ENCODE data around the gene CPNE1.

The CPNE1 gene

DNA sequence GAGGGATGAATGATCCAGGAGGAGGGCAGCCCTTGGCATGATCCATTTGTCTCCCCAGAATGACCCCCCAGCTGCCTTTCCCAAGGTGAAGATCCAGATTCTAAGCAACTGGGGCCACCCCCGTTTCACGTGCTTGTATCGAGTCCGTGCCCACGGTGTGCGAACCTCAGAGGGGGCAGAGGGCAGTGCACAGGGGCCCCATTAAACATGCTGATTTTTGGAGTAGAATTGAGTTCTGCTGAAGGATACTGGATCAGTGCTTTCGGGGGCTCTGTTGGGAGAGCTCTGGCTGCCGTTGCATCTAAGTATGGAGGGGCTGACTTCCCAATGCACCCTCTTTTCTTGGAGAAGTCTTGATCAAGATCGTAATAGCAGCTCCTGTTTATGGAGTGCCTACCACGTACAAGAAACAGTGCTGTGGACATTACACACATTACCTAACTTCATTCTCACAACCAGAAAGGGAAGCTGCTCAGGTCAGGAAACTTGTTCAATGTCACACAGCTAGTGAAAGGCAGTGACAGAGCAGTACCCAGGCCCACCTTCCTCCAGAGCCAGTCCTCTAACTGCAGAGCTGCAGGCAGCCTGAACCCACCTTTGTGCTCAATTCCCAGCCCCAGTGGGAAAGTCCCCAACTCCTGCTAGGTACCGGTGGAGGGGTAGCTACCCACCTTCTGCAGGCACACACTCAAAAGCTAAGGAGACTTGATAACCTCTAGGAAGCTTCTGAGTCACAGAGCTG is 43.7 kb downstream of the CPNE1 start:
- no peak for DNase-seq (ENCODE audit: low read depth)

DNA sequence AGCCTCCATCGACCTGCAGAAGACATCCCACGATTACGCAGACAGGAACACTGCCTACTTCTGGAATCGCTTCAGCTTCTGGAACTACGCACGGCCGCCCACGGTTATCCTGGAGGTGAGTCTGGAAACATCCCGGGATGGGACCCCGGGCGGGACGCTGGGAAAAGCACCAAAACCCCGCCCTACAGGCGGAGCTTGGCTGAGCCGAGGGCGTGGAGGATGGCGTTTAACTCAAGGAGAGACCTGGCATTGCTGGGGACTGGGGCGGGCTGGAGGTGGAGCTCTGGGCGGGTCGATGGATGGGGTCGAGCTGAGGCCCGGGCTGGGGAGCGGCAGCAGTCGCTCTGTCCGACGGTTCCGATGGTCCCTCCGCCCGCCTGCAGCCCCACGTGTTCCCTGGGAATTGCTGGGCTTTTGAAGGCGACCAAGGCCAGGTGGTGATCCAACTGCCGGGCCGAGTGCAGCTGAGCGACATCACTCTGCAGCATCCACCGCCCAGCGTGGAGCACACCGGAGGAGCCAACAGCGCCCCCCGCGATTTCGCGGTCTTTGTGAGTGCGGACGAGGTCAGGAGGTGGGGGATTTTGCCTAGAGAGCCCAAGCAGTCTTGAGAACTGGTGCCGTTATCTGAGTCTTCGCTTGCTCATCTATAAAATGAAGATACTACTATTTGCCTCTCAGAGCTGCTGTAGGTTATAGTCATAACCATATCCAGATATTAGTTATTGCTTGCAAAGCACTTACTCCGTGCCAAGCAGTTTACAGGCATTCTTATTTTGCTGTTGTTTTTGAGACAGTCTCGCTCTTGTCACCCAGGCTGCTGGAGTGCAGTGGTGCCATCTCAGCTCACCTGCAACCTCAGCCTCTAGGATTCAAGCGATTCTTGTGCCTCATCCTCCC is 45.3 kb downstream of the CPNE1 start:
- DNase-seq (ENCODE audit: low read depth) = peak; percentile 76

GRCh38 chr20:35618263-35619131 is 46.2 kb downstream of the CPNE1 start:
- no peak for DNase-seq (ENCODE audit: low read depth)

GRCh38 chr20:35617397-35618262 is 47.1 kb downstream of the CPNE1 start:
- peak; percentile 27 for DNase-seq (ENCODE audit: low read depth)

DNA sequence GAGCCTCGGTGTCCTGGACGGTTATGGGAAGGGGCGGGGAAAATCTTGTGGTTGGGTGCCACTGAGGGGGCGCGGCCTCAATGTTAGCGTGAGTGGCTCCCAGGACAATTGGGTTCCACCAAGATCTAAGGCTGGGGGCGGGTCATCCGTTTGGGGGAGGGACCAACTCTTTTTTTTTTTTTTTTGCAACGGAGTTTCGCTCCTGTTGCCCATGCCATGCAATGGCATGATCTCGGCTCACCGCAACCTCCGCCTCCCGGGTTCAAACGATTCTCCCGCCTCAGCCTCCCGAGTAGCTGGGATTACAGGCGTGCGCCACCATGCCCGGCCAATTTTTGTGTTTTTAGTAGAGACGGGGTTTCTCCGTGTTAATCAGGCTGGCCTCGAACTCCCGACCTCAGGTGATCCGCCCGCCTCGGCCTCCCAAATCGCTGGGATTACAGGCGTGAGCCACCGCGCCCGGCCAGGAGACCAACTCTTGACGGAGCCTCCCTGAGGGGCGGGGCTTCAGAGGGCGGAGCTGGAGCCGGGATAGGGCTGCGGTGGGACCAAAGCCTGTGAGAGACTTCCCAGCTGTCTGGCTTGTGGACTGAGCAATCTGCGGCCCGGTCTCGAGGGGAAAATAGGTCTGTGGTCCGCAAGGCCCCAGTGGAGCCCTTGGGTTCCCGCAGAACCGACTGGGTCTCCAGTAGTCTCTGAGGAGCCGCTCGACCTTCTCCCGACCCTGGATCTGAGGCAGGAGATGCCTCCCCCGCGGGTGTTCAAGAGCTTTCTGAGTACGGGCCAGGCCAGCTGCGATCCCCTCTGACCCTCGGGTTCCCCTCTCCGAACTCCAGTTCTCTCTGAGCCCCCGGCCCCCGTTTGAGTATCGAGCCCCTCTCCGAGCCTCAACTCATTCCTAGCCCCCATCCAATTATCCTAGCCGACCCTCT is 48.0 kb downstream of the CPNE1 start:
- DNase-seq (ENCODE audit: low read depth) = peak; percentile 99

- peak; percentile 68 for DNase-seq (ENCODE audit: low read depth)
Measured at GRCh38 chr20:35615667-35616464, 48.8 kb downstream of the CPNE1 start, which contains the start of gene SPAG4. TSS of gene SPAG4 (plus strand) at chr20:35615829. CDS start at chr20:35616004, 175 bp downstream.

GRCh38 chr20:35611482-35611881 is 53.2 kb downstream of the CPNE1 start:
- DNase-seq (ENCODE audit: low read depth) = no peak

- DNase-seq (ENCODE audit: low read depth) = no peak
Measured at GRCh38 chr20:35610833-35611427, 53.8 kb downstream of the CPNE1 start.

GRCh38 chr20:35607003-35607735 is 57.5 kb downstream of the CPNE1 start:
- no peak for DNase-seq (ENCODE audit: low read depth)

DNA sequence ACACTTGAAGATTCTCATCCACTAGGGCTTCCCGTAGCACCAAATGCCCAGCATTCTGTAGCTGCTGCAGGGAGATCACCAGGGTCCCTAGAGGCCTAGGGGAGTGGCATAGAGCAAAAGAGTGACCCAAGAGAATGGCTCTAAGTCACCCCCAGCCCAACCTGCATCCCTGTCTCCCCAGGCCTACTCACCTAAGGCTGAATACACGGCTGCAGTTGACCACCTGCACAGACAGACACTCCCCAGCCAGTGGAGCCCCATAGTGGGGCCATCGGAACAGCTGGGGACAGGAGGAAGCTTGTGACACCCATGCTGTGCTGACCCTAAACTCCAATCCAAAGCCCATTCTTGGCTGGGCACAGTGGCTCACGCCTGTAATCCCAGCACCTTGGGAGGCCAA is 58.6 kb downstream of the CPNE1 start:
- no peak for DNase-seq (ENCODE audit: low read depth)

GRCh38 chr20:35604449-35604747 is 60.3 kb downstream of the CPNE1 start:
- no peak for DNase-seq (ENCODE audit: low read depth)

DNA sequence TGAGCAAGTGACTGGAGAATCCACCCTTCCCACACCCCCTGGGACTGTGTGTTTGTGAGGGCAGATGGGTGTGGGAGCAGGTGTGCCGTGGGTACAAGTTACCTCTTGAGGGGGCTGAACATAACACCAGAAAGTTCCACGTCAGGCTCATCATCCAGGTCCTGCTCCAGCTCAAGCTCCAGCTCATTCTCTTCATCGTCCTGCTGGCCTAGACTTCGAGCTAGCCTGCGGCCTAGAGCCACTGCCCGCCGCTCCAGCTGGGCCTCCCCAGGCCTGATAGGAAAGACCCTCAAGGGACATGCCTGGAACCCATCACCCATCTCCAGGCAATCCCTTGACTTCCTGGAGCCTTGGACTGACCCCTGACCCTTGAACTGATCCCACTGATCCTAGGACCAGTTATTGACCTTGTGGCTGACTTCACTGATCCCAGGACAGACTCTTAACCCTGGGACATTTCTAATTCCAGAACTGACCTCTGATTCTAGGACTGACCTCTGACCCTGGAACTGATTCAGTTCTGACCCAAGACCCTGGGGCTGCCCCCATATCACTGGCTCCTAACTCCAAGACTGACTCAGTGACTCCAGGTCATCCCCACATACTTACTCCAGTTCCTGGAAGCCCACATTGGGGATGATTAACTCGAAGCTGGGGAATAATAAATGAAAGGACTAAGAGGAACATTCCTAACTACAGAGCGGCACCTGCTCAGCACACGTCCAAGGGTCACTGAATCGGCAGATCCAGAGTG is 60.8 kb downstream of the CPNE1 start:
- DNase-seq (ENCODE audit: low read depth) = no peak

DNA sequence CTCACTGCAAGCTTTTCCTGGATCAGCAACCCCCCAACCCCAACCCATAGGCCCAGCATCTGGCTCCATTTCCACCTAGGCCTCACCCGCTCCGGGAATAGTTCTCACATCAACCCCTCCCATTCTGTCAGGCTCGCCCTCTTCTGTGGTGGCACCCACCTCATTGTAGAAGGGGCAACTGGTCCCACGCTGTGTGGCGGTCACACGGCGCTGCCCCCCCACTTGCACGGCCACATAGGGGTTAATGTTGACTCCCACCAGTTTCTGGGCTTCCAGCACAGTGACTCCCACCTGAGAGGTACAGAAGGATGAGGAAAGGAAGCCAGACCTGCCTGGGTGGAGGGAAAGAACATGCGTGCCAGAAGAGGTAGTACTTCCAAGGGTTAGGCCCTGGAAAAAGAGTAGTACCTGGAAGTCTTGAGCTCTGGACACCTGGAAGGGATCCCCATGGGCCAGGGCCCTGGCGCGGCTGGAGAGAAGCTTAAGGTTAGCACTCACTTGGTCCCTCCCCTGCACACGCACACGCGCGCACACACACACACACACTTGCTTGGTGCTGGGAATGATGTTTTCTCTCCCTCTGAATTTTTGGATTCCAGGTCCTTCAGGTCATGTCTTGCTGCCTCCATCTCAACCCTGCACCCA is 61.7 kb downstream of the CPNE1 start:
- DNase-seq (ENCODE audit: low read depth) = no peak

DNA sequence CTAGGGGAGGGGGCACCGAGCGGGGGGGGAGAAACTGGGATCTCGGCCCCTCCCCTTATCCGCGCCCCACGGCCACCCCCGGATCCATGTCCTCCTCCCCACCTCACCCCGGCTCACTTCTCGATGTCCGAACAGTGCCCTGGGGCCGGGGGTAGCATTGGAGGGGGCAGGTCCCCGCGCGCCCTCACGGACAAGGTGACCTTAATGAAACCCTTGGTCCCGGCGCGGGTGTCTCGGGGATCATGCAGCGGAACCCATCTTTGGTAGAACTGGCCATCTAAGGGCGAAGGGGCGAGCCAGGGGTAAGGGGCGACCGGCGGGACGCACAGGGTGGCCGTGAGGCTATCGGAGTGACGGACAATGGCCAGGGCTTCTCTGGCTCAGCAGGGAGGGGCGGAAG is 62.7 kb downstream of the CPNE1 start:
- no peak for DNase-seq (ENCODE audit: low read depth)

GRCh38 chr20:35600993-35601973 is 63.4 kb downstream of the CPNE1 start:
- peak; percentile 63 for DNase-seq (ENCODE audit: low read depth)

Data from fibroblast of gingiva (primary cell).